ENCODE measurements around the gene MAP1LC3B.

Gene MAP1LC3B

GRCh38 chr16:87439926-87440325 is 47.8 kb downstream of the MAP1LC3B start:
- H3K4me3 ChIP-seq (ENCODE audit: control insufficient read depth in 1 of 7, extremely low read depth in 1 of 7, insufficient read depth in 4 of 7, low read depth in 2 of 7, low read length in 6 of 7): no peak overlapping the region
- CTCF ChIA-PET: interaction anchor here (0.6 kb wide), 1 partner anchor 124 kb away, joined by 3 read pairs; no protein-coding TSS in a partner anchor
- no peaks in the 10 kb centered on the region for H3K27me3 ChIP-seq (replicated peaks in 2 of 5; ENCODE audit: control insufficient read depth in 4 of 5, insufficient read depth in 5 of 5, low read length in 4 of 5)
- peaks cover 2 to 6% (median 4%) of the 10 kb centered on the region in 4 experiments for H3K36me3 ChIP-seq (ENCODE audit: control insufficient read depth in 4 of 4, insufficient read depth in 4 of 4, low read length in 3 of 4)
- POLR2A ChIA-PET: no interaction called here
- 100% methylated on average over 7 of the region's 10 CpGs for WGBS (ENCODE audit: insufficient coverage)
- H3K4me1 ChIP-seq (ENCODE audit: control extremely low read depth in 1 of 4, control insufficient read depth in 4 of 4, insufficient read depth in 4 of 4, low read length in 3 of 4): peaks cover 0 to 20% (median 17%) of the 10 kb centered on the region in 4 experiments
- peaks cover 0 to 8% (median 3%) of the 10 kb centered on the region in 5 experiments for H3K9me3 ChIP-seq (ENCODE audit: control extremely low read depth in 1 of 5, control insufficient read depth in 4 of 5, insufficient read depth in 2 of 5, low read depth in 1 of 5, low read length in 4 of 5)
- H3K27ac ChIP-seq (ENCODE audit: insufficient read depth in 1 of 2, low read depth in 1 of 2, low read length in 2 of 2, poor library complexity in 1 of 2, severe bottlenecking in 2 of 2): no peak overlapping the region
- DNase-seq: no peak

- CTCF ChIA-PET: interaction anchor here (1.2 kb wide), 1 partner anchor 24 kb away, joined by 3 read pairs; no protein-coding TSS in a partner anchor
- WGBS (ENCODE audit: insufficient coverage): 100% methylated on average over 9 of the region's 12 CpGs
- POLR2A ChIA-PET: no interaction called here
- Histone ChIP-seq H3K27me3 (replicated peaks in 2 of 5; ENCODE audit: control insufficient read depth in 4 of 5, insufficient read depth in 5 of 5, low read length in 4 of 5) (no peaks in the 10 kb centered on the region), H3K27ac (ENCODE audit: insufficient read depth in 1 of 2, low read depth in 1 of 2, low read length in 2 of 2, poor library complexity in 1 of 2, severe bottlenecking in 2 of 2) (no peak overlapping the region), H3K4me1 (ENCODE audit: control extremely low read depth in 1 of 4, control insufficient read depth in 4 of 4, insufficient read depth in 4 of 4, low read length in 3 of 4) (no peaks in the 10 kb centered on the region), H3K36me3 (ENCODE audit: control insufficient read depth in 4 of 4, insufficient read depth in 4 of 4, low read length in 3 of 4) (peaks cover 2 to 18% (median 7%) of the 10 kb centered on the region in 4 experiments), H3K4me3 (ENCODE audit: control insufficient read depth in 1 of 7, extremely low read depth in 1 of 7, insufficient read depth in 4 of 7, low read depth in 2 of 7, low read length in 6 of 7) (no peak overlapping the region), H3K9me3 (ENCODE audit: control extremely low read depth in 1 of 5, control insufficient read depth in 4 of 5, insufficient read depth in 2 of 5, low read depth in 1 of 5, low read length in 4 of 5) (peaks cover 0 to 8% (median 3%) of the 10 kb centered on the region in 5 experiments)
- no peak for DNase-seq
These were observed 49.9 kb downstream of the MAP1LC3B start for GRCh38 chr16:87441886-87442580.

- ChIA-PET CTCF (interaction anchor here (1.2 kb wide), 1 partner anchor 24 kb away, joined by 3 read pairs; no protein-coding TSS in a partner anchor), POLR2A (no interaction called here)
- DNase-seq: no peak
- WGBS (ENCODE audit: insufficient coverage): 100% methylated on average over 2 of the region's 4 CpGs
- Histone ChIP-seq H3K9me3 (ENCODE audit: control extremely low read depth in 1 of 5, control insufficient read depth in 4 of 5, insufficient read depth in 2 of 5, low read depth in 1 of 5, low read length in 4 of 5) (peaks cover 0 to 8% (median 3%) of the 10 kb centered on the region in 5 experiments), H3K4me3 (ENCODE audit: control insufficient read depth in 1 of 7, extremely low read depth in 1 of 7, insufficient read depth in 4 of 7, low read depth in 2 of 7, low read length in 6 of 7) (no peak overlapping the region), H3K27me3 (replicated peaks in 2 of 5; ENCODE audit: control insufficient read depth in 4 of 5, insufficient read depth in 5 of 5, low read length in 4 of 5) (no peaks in the 10 kb centered on the region), H3K36me3 (ENCODE audit: control insufficient read depth in 4 of 4, insufficient read depth in 4 of 4, low read length in 3 of 4) (peaks cover 2 to 23% (median 9%) of the 10 kb centered on the region in 4 experiments), H3K4me1 (ENCODE audit: control extremely low read depth in 1 of 4, control insufficient read depth in 4 of 4, insufficient read depth in 4 of 4, low read length in 3 of 4) (no peaks in the 10 kb centered on the region), H3K27ac (ENCODE audit: insufficient read depth in 1 of 2, low read depth in 1 of 2, low read length in 2 of 2, poor library complexity in 1 of 2, severe bottlenecking in 2 of 2) (no peak overlapping the region)
These were observed 50.4 kb downstream of the MAP1LC3B start for GRCh38 chr16:87442581-87442966.

- Histone ChIP-seq H3K4me3 (ENCODE audit: control insufficient read depth in 1 of 7, extremely low read depth in 1 of 7, insufficient read depth in 4 of 7, low read depth in 2 of 7, low read length in 6 of 7) (no peak overlapping the region), H3K36me3 (ENCODE audit: control insufficient read depth in 4 of 4, insufficient read depth in 4 of 4, low read length in 3 of 4) (peaks cover 2 to 28% (median 11%) of the 10 kb centered on the region in 4 experiments), H3K27me3 (replicated peaks in 2 of 5; ENCODE audit: control insufficient read depth in 4 of 5, insufficient read depth in 5 of 5, low read length in 4 of 5) (no peaks in the 10 kb centered on the region), H3K27ac (ENCODE audit: insufficient read depth in 1 of 2, low read depth in 1 of 2, low read length in 2 of 2, poor library complexity in 1 of 2, severe bottlenecking in 2 of 2) (no peak overlapping the region), H3K4me1 (ENCODE audit: control extremely low read depth in 1 of 4, control insufficient read depth in 4 of 4, insufficient read depth in 4 of 4, low read length in 3 of 4) (no peaks in the 10 kb centered on the region), H3K9me3 (ENCODE audit: control extremely low read depth in 1 of 5, control insufficient read depth in 4 of 5, insufficient read depth in 2 of 5, low read depth in 1 of 5, low read length in 4 of 5) (peaks cover 0 to 8% (median 3%) of the 10 kb centered on the region in 5 experiments)
- ChIA-PET CTCF (no interaction called here), POLR2A (no interaction called here)
- WGBS (ENCODE audit: insufficient coverage): 100% methylated on average over 7 of the region's 8 CpGs
- no peak for DNase-seq
These were observed 50.9 kb downstream of the MAP1LC3B start for GRCh38 chr16:87443016-87443415.

- H3K27me3 ChIP-seq (replicated peaks in 2 of 5; ENCODE audit: control insufficient read depth in 4 of 5, insufficient read depth in 5 of 5, low read length in 4 of 5): no peaks in the 10 kb centered on the region
- WGBS (ENCODE audit: insufficient coverage): no CpG with 5 or more reads among the region's 3 CpGs
- H3K36me3 ChIP-seq (ENCODE audit: control insufficient read depth in 4 of 4, insufficient read depth in 4 of 4, low read length in 3 of 4): peaks cover 2 to 36% (median 15%) of the 10 kb centered on the region in 4 experiments
- H3K4me3 ChIP-seq (ENCODE audit: control insufficient read depth in 1 of 7, extremely low read depth in 1 of 7, insufficient read depth in 4 of 7, low read depth in 2 of 7, low read length in 6 of 7): no peak overlapping the region
- H3K4me1 ChIP-seq (ENCODE audit: control extremely low read depth in 1 of 4, control insufficient read depth in 4 of 4, insufficient read depth in 4 of 4, low read length in 3 of 4): no peaks in the 10 kb centered on the region
- no peak for DNase-seq
- POLR2A ChIA-PET: no interaction called here
- H3K9me3 ChIP-seq (ENCODE audit: control extremely low read depth in 1 of 5, control insufficient read depth in 4 of 5, insufficient read depth in 2 of 5, low read depth in 1 of 5, low read length in 4 of 5): peaks cover 0 to 8% (median 3%) of the 10 kb centered on the region in 5 experiments
- CTCF ChIA-PET: interaction anchor here (0.6 to 1.5 kb wide), 4 partner anchors 8 to 60 kb away, joined by 3 to 4 read pairs (median 3); no protein-coding TSS in a partner anchor
- no peak overlapping the region for H3K27ac ChIP-seq (ENCODE audit: insufficient read depth in 1 of 2, low read depth in 1 of 2, low read length in 2 of 2, poor library complexity in 1 of 2, severe bottlenecking in 2 of 2)
These were observed 51.8 kb downstream of the MAP1LC3B start for GRCh38 chr16:87443964-87444363.

GRCh38 chr16:87445486-87445885 is 53.4 kb downstream of the MAP1LC3B start:
- DNase-seq: no peak
- ChIA-PET CTCF (interaction anchor here (1.0 kb wide), 1 partner anchor 15 kb away, joined by 6 read pairs; no protein-coding TSS in a partner anchor), POLR2A (no interaction called here)
- Histone ChIP-seq H3K9me3 (ENCODE audit: control extremely low read depth in 1 of 5, control insufficient read depth in 4 of 5, insufficient read depth in 2 of 5, low read depth in 1 of 5, low read length in 4 of 5) (peaks cover 0 to 8% (median 3%) of the 10 kb centered on the region in 5 experiments), H3K36me3 (ENCODE audit: control insufficient read depth in 4 of 4, insufficient read depth in 4 of 4, low read length in 3 of 4) (peaks cover 2 to 39% (median 16%) of the 10 kb centered on the region in 4 experiments), H3K27ac (ENCODE audit: insufficient read depth in 1 of 2, low read depth in 1 of 2, low read length in 2 of 2, poor library complexity in 1 of 2, severe bottlenecking in 2 of 2) (no peak overlapping the region), H3K4me1 (ENCODE audit: control extremely low read depth in 1 of 4, control insufficient read depth in 4 of 4, insufficient read depth in 4 of 4, low read length in 3 of 4) (no peaks in the 10 kb centered on the region), H3K27me3 (replicated peaks in 2 of 5; ENCODE audit: control insufficient read depth in 4 of 5, insufficient read depth in 5 of 5, low read length in 4 of 5) (no peaks in the 10 kb centered on the region), H3K4me3 (ENCODE audit: control insufficient read depth in 1 of 7, extremely low read depth in 1 of 7, insufficient read depth in 4 of 7, low read depth in 2 of 7, low read length in 6 of 7) (no peak overlapping the region)
- 97% methylated on average over 7 of the region's 7 CpGs for WGBS (ENCODE audit: insufficient coverage)

GRCh38 chr16:87446479-87446878 is 54.3 kb downstream of the MAP1LC3B start:
- Histone ChIP-seq H3K27ac (ENCODE audit: insufficient read depth in 1 of 2, low read depth in 1 of 2, low read length in 2 of 2, poor library complexity in 1 of 2, severe bottlenecking in 2 of 2) (no peak overlapping the region), H3K4me3 (ENCODE audit: control insufficient read depth in 1 of 7, extremely low read depth in 1 of 7, insufficient read depth in 4 of 7, low read depth in 2 of 7, low read length in 6 of 7) (no peak overlapping the region), H3K36me3 (ENCODE audit: control insufficient read depth in 4 of 4, insufficient read depth in 4 of 4, low read length in 3 of 4) (peaks cover 2 to 40% (median 16%) of the 10 kb centered on the region in 4 experiments), H3K9me3 (ENCODE audit: control extremely low read depth in 1 of 5, control insufficient read depth in 4 of 5, insufficient read depth in 2 of 5, low read depth in 1 of 5, low read length in 4 of 5) (peaks cover 0 to 8% (median 3%) of the 10 kb centered on the region in 5 experiments), H3K4me1 (ENCODE audit: control extremely low read depth in 1 of 4, control insufficient read depth in 4 of 4, insufficient read depth in 4 of 4, low read length in 3 of 4) (no peaks in the 10 kb centered on the region), H3K27me3 (replicated peaks in 2 of 5; ENCODE audit: control insufficient read depth in 4 of 5, insufficient read depth in 5 of 5, low read length in 4 of 5) (no peaks in the 10 kb centered on the region)
- DNase-seq: no peak
- WGBS (ENCODE audit: insufficient coverage): 97% methylated on average over 5 of the region's 7 CpGs
- ChIA-PET CTCF (interaction anchor here (1.0 kb wide), 1 partner anchor 16 kb away, joined by 6 read pairs; no protein-coding TSS in a partner anchor), POLR2A (no interaction called here)

All from common myeloid progenitor, CD34-positive (primary cell).